Measurements from ENCODE around the gene FCHO2.
"Not testable (repeated sequence)": the region's sequence is repeated elsewhere in the genome, so short reads cannot be mapped to it uniquely, and the experiment has no call there.

The FCHO2 gene

GRCh38 chr5:72955768-72956323 is at the start of gene FCHO2:
Gene FCHO2 (plus strand): TSS chr5:72956041. CDS start chr5:72956097, 56 bp downstream.
- peak; percentile 93 for DNase-seq

- no peak for DNase-seq
Observed at GRCh38 chr5:72906806-72907205, 49.0 kb upstream of the FCHO2 start.

GRCh38 chr5:72908664-72909063 is 47.2 kb upstream of the FCHO2 start:
- DNase-seq = no peak

- no peak for DNase-seq
Observed at GRCh38 chr5:72917371-72917776, 38.5 kb upstream of the FCHO2 start.

- no peak for DNase-seq
Observed at GRCh38 chr5:72920690-72921502, 34.9 kb upstream of the FCHO2 start.

GRCh38 chr5:72921886-72922285 is 34.0 kb upstream of the FCHO2 start:
- DNase-seq = no peak

GRCh38 chr5:72922422-72922821 is 33.4 kb upstream of the FCHO2 start:
- DNase-seq = no peak

- DNase-seq = no peak
Observed at GRCh38 chr5:72925336-72926010, 30.4 kb upstream of the FCHO2 start.

GRCh38 chr5:72932686-72933085 is 23.2 kb upstream of the FCHO2 start:
- not testable (repeated sequence) for DNase-seq

GRCh38 chr5:72934953-72935725 is 20.7 kb upstream of the FCHO2 start:
- DNase-seq = not testable (repeated sequence)

- DNase-seq = no peak
Observed at GRCh38 chr5:72936893-72937292, 18.9 kb upstream of the FCHO2 start.

- no peak for DNase-seq
Observed at GRCh38 chr5:72937517-72938061, 18.3 kb upstream of the FCHO2 start.

- no peak for DNase-seq
Observed at GRCh38 chr5:72938206-72938605, 17.6 kb upstream of the FCHO2 start.

- DNase-seq = no peak
Observed at GRCh38 chr5:72940082-72940481, 15.8 kb upstream of the FCHO2 start.

GRCh38 chr5:72943307-72943706 is 12.5 kb upstream of the FCHO2 start:
- no peak for DNase-seq

GRCh38 chr5:72947498-72947897 is 8.3 kb upstream of the FCHO2 start:
- DNase-seq = no peak

GRCh38 chr5:72949481-72949880 is 6.4 kb upstream of the FCHO2 start:
- no peak for DNase-seq

- no peak for DNase-seq
Observed at GRCh38 chr5:72951671-72952468, 4.0 kb upstream of the FCHO2 start.

- DNase-seq = no peak
Observed at GRCh38 chr5:72954389-72954788, 1.5 kb upstream of the FCHO2 start.

GRCh38 chr5:72955143-72955767 is 586 bp upstream of the FCHO2 start:
- no peak for DNase-seq

GRCh38 chr5:72956324-72957140 is 691 bp downstream of the FCHO2 start:
- peak; percentile 13 for DNase-seq
